Right atrium auricular region (tissue), 2 donors: ENCODE measurements around the gene TUBG2. TPM values are rescaled to one million over a fixed set of nuclear protein-coding genes. Genes with fewer than 3 reads are reported as not detected.
"Not testable (repeated sequence)": the region's sequence is repeated elsewhere in the genome, so short reads cannot be mapped to it uniquely, and the experiment has no call there.

ENCODE experiments used
- DNase-seq: peaks from one replicate; pipeline ENCODE4 v3.0.0-alpha.2; 2019; ENCODE audit warnings: low spot score
- H3K27ac ChIP-seq, 2 donors: fragments of 200-600 bp; sonication (generic); 1 replicate in 1 of 2; 2 replicates in 1 of 2; pipeline ENCODE4 v1.5.1; 2016 to 2019
- H3K27me3 ChIP-seq, 2 donors: fragments of 200-600 bp; sonication (generic); one replicate each; pipeline versions ENCODE4 v1.5.1 to v1.6.0; 2017 to 2019
- H3K36me3 ChIP-seq: fragments of 200-600 bp; sonication (generic); one replicate; pipeline ENCODE4 v1.5.1; 2016
- H3K4me1 ChIP-seq, 2 donors: fragments of 200-600 bp; sonication (generic); one replicate each; pipeline versions ENCODE4 v1.5.1 to v1.6.0; 2017 to 2019
- H3K4me3 ChIP-seq, 2 donors: fragments of 200-600 bp; sonication (generic); 1 replicate in 1 of 2; 2 replicates in 1 of 2; pipeline ENCODE4 v1.5.1; 2017 to 2019; ENCODE audit warnings: mild to moderate bottlenecking in 1 of 2, moderate library complexity in 1 of 2
- H3K9me3 ChIP-seq, 2 donors: fragments of 200-600 bp; sonication (generic); one replicate each; pipeline ENCODE4 v1.5.1; 2019
- total RNA-seq, 2 donors: library from RNA; depleted of rRNA; stranded (reverse); fragments of >200 nt; gene quantifications; one replicate each; pipeline ENCODE4 v1.1.0, GENCODE V29; 2016
- TF ChIP-seq, protein P1 (sequence below), 2 donors: fragments of 200-600 bp; sonication (generic); IDR thresholded peaks; one replicate each; pipeline ENCODE4 v1.5.1; 2019; ENCODE audit warnings: antibody characterized with exemption in 2 of 2

The TUBG2 gene
- 10 to 100 TPM; 18.2 to 25.7 TPM for total RNA-seq

DNA sequence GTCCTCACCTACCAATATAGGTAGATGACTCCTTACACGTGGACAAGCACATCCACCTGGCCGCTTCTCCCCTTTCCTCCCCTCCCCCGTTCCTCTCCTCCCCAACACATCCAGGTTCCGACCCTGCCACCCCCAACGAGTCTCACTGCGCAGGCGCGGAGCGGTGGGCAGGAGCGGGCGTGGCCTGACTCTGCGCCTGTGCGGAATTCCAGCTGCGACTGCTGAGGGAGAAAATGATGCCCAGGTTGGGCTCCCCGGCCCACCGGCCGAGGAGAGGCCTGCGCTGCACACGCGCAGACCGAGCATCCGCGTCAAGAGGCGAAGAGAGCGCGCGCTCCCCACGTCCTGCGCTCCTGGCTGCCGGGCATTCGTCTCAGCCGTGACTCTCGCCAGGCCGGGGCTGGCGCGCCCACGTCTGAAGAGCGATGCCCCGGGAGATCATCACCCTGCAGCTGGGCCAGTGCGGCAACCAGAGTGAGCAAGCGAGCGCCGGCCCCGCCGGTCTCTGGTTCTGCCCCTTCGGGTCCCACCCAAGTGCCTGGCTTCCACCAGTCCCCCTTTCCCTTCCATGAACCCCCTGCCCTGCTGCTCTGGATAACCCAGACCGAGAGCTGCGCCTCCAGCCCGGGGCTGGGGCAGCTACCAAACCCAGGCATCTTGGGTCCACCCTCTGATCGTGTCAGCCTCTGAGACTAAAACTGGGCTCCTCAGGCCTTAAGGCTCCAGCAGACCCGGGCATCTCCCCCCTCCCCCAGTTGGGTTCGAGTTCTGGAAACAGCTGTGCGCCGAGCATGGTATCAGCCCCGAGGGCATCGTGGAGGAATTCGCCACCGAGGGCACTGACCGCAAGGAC, at the start of gene TUBG2:
TSS of gene TUBG2 (plus strand) at position 206 of the 853 bp plus-strand sequence. CDS start at position 426, 220 bp downstream.
- H3K27ac ChIP-seq = peak within 1 kb of the TSS; percentile 73 to 79
- peaks cover 0 to 17% of the 10 kb centered on the region in 2 donors for H3K4me1 ChIP-seq
- peak within 1 kb of the TSS; percentile 50 to 71 for H3K4me3 ChIP-seq
- peak; percentile 85 for DNase-seq
- H3K27me3 ChIP-seq = no peaks in the 10 kb centered on the region
- H3K36me3 ChIP-seq = peaks cover 13% of the 10 kb centered on the region
- TF ChIP-seq, protein P1, sequence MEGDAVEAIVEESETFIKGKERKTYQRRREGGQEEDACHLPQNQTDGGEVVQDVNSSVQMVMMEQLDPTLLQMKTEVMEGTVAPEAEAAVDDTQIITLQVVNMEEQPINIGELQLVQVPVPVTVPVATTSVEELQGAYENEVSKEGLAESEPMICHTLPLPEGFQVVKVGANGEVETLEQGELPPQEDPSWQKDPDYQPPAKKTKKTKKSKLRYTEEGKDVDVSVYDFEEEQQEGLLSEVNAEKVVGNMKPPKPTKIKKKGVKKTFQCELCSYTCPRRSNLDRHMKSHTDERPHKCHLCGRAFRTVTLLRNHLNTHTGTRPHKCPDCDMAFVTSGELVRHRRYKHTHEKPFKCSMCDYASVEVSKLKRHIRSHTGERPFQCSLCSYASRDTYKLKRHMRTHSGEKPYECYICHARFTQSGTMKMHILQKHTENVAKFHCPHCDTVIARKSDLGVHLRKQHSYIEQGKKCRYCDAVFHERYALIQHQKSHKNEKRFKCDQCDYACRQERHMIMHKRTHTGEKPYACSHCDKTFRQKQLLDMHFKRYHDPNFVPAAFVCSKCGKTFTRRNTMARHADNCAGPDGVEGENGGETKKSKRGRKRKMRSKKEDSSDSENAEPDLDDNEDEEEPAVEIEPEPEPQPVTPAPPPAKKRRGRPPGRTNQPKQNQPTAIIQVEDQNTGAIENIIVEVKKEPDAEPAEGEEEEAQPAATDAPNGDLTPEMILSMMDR (IDR thresholded peaks at IDR 0.05) = peak in 1 of 2 donors; percentile 25
- H3K9me3 ChIP-seq = no peaks in the 10 kb centered on the region

- Histone ChIP-seq H3K4me1 (peaks cover 0 to 40% of the 10 kb centered on the region in 2 donors), H3K36me3 (peaks cover 32% of the 10 kb centered on the region), H3K27ac (peak overlapping the region; percentile 85 to 89), H3K4me3 (peak overlapping the region; percentile 45 to 91)
- not testable (repeated sequence) for DNase-seq, H3K9me3 ChIP-seq, H3K27me3 ChIP-seq
Measured at GRCh38 chr17:42609814-42610801, 49.0 kb upstream of the TUBG2 start.

- H3K9me3 ChIP-seq = no peaks in the 10 kb centered on the region
- no peak for DNase-seq
Measured at GRCh38 chr17:42612013-42612412, 47.1 kb upstream of the TUBG2 start.

GRCh38 chr17:42613699-42614295, 45.3 kb upstream of the TUBG2 start:
- TF ChIP-seq, protein P1 (IDR thresholded peaks at IDR 0.05) = no peak
- Histone ChIP-seq H3K27ac (no peak overlapping the region), H3K4me1 (peaks cover 0 to 18% of the 10 kb centered on the region in 2 donors), H3K27me3 (no peaks in the 10 kb centered on the region), H3K4me3 (no peak overlapping the region), H3K9me3 (no peaks in the 10 kb centered on the region), H3K36me3 (peaks cover 39% of the 10 kb centered on the region)
- no peak for DNase-seq

More at GRCh38 chr17:42612013-42612412, 47.1 kb upstream of the TUBG2 start:
- Histone ChIP-seq H3K4me1 (peaks cover 0 to 24% of the 10 kb centered on the region in 2 donors), H3K27me3 (no peaks in the 10 kb centered on the region), H3K4me3 (no peak overlapping the region), H3K36me3 (peaks cover 39% of the 10 kb centered on the region), H3K27ac (no peak overlapping the region)
- TF ChIP-seq, protein P1 (IDR thresholded peaks at IDR 0.05) = no peak

- Histone ChIP-seq H3K4me1 (peaks cover 0 to 11% of the 10 kb centered on the region in 2 donors), H3K27ac (peak overlapping the region; percentile 65 to 67), H3K4me3 (no peak overlapping the region), H3K9me3 (no peaks in the 10 kb centered on the region), H3K27me3 (no peaks in the 10 kb centered on the region), H3K36me3 (peaks cover 27% of the 10 kb centered on the region)
- TF ChIP-seq, protein P1 (IDR thresholded peaks at IDR 0.05) = no peak
- no peak for DNase-seq
Measured at GRCh38 chr17:42617956-42618431, 41.1 kb upstream of the TUBG2 start.
